Measurements from ENCODE around the gene RAD51AP2.

DNA sequence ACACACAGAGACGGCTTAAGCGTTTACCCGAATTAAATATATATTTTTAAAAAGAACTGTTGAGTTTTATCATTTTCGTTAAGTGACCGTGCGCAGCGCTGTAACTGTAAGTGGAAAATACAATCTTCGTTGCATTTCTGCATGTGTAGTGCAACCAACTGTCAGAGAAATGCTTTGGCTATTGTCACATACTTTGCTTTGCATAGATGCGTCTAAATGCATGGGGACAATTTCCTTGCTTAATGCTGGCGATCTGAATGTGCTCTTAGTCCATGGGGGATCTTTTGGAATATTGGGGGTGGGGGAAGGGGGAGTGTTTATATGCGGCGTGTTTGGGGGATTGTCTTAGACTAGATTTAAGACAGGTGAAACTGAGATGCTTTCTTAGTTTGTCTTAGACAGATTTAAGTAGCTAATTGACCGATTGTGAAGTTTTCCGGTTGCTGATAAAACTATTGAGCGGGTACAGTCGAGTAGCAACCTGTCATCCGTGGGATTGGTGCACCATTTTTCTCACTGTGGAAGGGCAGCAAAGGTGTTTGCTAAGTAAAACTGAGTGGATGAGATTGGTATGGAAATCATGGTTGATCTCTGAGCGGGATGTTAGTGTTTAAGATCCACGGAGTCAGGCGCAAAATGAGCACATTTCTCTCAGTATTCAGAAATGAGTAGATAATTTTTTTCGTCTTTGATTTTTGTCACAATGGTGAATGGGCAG, 22.7 kb upstream of the RAD51AP2 start:
- TF ChIP-seq, protein P1, sequence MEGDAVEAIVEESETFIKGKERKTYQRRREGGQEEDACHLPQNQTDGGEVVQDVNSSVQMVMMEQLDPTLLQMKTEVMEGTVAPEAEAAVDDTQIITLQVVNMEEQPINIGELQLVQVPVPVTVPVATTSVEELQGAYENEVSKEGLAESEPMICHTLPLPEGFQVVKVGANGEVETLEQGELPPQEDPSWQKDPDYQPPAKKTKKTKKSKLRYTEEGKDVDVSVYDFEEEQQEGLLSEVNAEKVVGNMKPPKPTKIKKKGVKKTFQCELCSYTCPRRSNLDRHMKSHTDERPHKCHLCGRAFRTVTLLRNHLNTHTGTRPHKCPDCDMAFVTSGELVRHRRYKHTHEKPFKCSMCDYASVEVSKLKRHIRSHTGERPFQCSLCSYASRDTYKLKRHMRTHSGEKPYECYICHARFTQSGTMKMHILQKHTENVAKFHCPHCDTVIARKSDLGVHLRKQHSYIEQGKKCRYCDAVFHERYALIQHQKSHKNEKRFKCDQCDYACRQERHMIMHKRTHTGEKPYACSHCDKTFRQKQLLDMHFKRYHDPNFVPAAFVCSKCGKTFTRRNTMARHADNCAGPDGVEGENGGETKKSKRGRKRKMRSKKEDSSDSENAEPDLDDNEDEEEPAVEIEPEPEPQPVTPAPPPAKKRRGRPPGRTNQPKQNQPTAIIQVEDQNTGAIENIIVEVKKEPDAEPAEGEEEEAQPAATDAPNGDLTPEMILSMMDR (IDR thresholded peaks at IDR 0.05), result no peak
- TF ChIP-seq POLR2A (IDR thresholded peaks at IDR 0.05), result no peak
- TF ChIP-seq POLR2AphosphoS5 (IDR thresholded peaks at IDR 0.05), result no peak
